Activated CD8-positive, alpha-beta T cell treated with anti-CD3 and anti-CD28 coated beads, Interleukin-2, amount 10 ng/mL, durations not matched to agents 7 days and 5 days (primary cell): ENCODE measurements around the gene DOCK1. TPM values are rescaled to one million over a fixed set of nuclear protein-coding genes. Genes with fewer than 3 reads are reported as not detected.

Source experiments
- ATAC-seq: fragments of 150-1000 bp; cut with Tn5 transposase; one replicate; pipeline ENCODE4 v1.10.0; 2021; ENCODE audit warnings: moderate library complexity
- CTCF ChIA-PET: fragments of 350-600 bp; sonication (Branson Sonifier 250); formaldehyde crosslinking; loops from one replicate; lab custom pipeline; 2021; ENCODE audit warnings: antibody characterized with exemption; lab: Charles Lee
- POLR2A ChIA-PET: fragments of 350-600 bp; sonication (Branson Sonifier 250); formaldehyde crosslinking; loops from one replicate; lab custom pipeline; 2021; ENCODE audit warnings: antibody characterized with exemption; lab: Charles Lee
- DNase-seq: peaks from one replicate; pipeline ENCODE4 v3.0.0-alpha.2; 2020
- H3K27ac Mint-ChIP-seq: one replicate; pipeline ENCODE4 v1.8.0; 2021; ENCODE audit warnings: mild to moderate bottlenecking, mixed read lengths
- H3K27me3 Mint-ChIP-seq: one replicate; pipeline ENCODE4 v1.8.0; 2021; ENCODE audit warnings: low read depth, mixed read lengths
- H3K36me3 Mint-ChIP-seq: one replicate; pipeline ENCODE4 v1.8.0; 2021; ENCODE audit warnings: low read depth, mixed read lengths
- H3K4me1 Mint-ChIP-seq: one replicate; pipeline ENCODE4 v1.8.0; 2021; ENCODE audit warnings: low read depth, mixed read lengths
- H3K4me3 Mint-ChIP-seq: one replicate; pipeline ENCODE4 v1.8.0; 2021; ENCODE audit warnings: mild to moderate bottlenecking, mixed read lengths
- H3K9me3 Mint-ChIP-seq: one replicate; pipeline ENCODE4 v1.8.0; 2022; ENCODE audit warnings: mixed read lengths; ENCODE audit not compliant: insufficient read depth
- total RNA-seq, 2 experiments: library from RNA; stranded (reverse); gene quantifications; one replicate each; pipeline ENCODE4 v1.2.3, GENCODE V29; 2021

DOCK1 gene
- total RNA-seq, 2 experiments from 2014 or later: not detected

DNA sequence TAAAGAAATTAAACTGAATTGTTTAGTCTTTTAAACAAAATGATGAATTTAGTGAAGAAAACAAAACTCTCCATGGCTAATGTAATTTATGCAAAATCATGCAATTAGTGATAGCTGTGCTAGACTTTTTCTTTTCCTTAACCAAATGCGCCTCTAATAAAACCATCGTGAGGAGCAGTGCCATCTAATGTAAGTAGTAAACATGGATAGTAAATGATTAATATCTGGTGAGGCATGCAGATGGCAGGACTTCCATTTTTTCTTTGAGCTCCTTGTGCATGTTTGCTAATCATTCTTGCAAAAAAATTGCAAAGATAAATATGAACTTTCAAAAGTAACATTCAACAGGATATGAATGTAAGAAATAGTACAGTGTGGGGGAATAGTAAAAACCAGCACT lies 288.9 kb downstream of the DOCK1 start:
- no peak overlapping the region for H3K27ac Mint-ChIP-seq
- peaks cover 34% of the 10 kb centered on the region for H3K27me3 Mint-ChIP-seq
- peaks cover 2% of the 10 kb centered on the region for H3K4me1 Mint-ChIP-seq
- no peaks in the 10 kb centered on the region for H3K36me3 Mint-ChIP-seq
- DNase-seq (no peak), ATAC-seq (no peak)
- H3K4me3 Mint-ChIP-seq: no peak overlapping the region
- POLR2A ChIA-PET: interaction anchor here (0.6 kb wide), 1 partner anchor 430 kb away, joined by 4 read pairs; no protein-coding TSS in a partner anchor
- CTCF ChIA-PET: interaction anchor here (0.6 kb wide), 1 partner anchor 39 kb away, joined by 3 read pairs; no protein-coding TSS in a partner anchor
- no peaks in the 10 kb centered on the region for H3K9me3 Mint-ChIP-seq

DNA sequence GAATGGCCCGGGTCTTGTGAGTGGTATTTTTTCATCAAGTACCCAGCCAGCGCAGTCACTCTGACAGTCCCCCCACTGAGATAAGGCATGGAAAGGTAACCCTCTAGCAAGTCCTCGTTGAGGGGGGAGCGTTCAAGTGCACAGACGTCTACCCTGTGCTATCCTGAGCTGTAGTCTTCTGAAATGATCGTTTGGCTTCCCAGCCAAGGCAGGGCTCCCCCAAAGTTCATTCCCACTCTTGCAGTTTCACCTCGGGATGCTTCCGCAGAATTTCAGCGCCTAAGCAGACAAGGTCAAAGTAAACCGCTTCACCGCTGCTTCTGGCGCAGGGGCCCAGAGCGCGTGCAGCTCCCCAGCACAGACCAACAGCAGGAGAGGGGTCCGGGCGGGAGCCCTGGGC lies 289.4 kb downstream of the DOCK1 start:
- no peak overlapping the region for H3K4me3 Mint-ChIP-seq
- H3K4me1 Mint-ChIP-seq: peaks cover 2% of the 10 kb centered on the region
- H3K36me3 Mint-ChIP-seq: no peaks in the 10 kb centered on the region
- ATAC-seq: no peak
- H3K27me3 Mint-ChIP-seq: peaks cover 34% of the 10 kb centered on the region
- POLR2A ChIA-PET: interaction anchor here (0.6 kb wide), 1 partner anchor 431 kb away, joined by 4 read pairs; no protein-coding TSS in a partner anchor
- H3K27ac Mint-ChIP-seq: no peak overlapping the region
- CTCF ChIA-PET: no interaction called here
- DNase-seq: no peak
- H3K9me3 Mint-ChIP-seq: no peaks in the 10 kb centered on the region

DNA sequence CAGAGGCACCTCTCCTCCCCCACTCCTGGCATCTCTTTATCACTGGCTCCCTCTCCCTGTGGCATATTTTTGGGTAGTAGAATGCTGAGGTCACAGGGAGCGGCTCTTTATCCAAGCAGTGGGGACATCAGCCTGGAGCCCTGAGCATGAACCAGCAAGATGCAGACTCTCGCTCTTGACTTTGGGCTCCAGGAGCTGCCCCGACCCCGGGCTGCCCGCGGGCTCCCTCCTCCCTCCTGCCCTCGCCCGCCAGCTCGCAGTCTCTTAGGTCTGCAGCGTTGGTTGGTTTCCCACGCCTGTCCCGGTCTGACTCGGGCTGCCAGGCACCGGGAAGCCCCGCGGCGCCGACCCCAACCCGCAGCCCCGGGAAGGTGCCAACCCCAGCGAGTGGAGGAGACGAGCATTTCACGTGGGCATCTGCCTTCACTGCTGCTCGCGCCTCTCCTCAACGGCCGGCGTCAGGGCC lies 289.8 kb downstream of the DOCK1 start:
- ATAC-seq (no peak), DNase-seq (no peak)
- ChIA-PET CTCF (no interaction called here), POLR2A (no interaction called here)
- H3K27me3 Mint-ChIP-seq: peaks cover 34% of the 10 kb centered on the region
- H3K27ac Mint-ChIP-seq: no peak overlapping the region
- no peaks in the 10 kb centered on the region for H3K36me3 Mint-ChIP-seq
- H3K9me3 Mint-ChIP-seq: no peaks in the 10 kb centered on the region
- H3K4me3 Mint-ChIP-seq: no peak overlapping the region
- H3K4me1 Mint-ChIP-seq: peaks cover 2% of the 10 kb centered on the region

DNA sequence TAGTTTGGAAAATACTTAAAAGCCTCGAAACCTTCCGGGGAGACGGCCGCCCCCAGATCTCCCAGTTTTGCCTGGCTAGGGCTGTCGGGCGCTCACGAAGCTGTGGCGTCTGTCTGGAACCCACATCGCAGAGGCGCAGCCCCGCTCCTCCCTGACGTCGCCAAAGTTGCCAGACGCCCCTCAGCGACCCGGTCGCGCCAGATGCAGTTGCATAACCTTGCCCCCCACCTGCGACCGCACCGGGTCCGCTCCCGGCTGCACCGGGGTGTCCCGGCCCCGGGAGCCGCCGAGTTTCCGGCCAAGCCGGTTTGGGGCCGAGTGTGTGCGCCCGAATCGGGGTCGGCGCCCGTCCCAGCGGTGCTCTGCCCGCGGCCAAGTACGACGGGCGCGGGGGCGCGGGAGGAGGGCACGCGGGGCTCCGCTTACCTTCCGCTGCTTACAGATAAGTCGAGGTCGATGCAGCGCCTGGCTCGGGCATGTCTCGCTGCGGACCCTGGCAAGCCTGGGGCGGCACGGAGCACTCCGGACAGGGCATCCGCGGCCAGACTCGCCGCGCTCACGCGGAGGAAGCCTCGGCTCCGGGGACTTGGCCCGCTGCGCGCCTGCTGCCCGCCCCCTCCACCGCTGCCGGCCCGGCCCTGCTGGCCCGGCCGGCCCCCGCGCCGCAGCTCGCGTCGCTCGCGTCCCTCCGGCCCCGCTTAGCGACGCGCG lies 290.5 kb downstream of the DOCK1 start:
- Mint-ChIP-seq H3K4me3 (no peak overlapping the region), H3K27me3 (peaks cover 33% of the 10 kb centered on the region), H3K4me1 (peaks cover 2% of the 10 kb centered on the region), H3K9me3 (no peaks in the 10 kb centered on the region), H3K36me3 (no peaks in the 10 kb centered on the region), H3K27ac (no peak overlapping the region)
- POLR2A ChIA-PET: no interaction called here
- no peak for ATAC-seq
- CTCF ChIA-PET: no interaction called here
- no peak for DNase-seq

DNA sequence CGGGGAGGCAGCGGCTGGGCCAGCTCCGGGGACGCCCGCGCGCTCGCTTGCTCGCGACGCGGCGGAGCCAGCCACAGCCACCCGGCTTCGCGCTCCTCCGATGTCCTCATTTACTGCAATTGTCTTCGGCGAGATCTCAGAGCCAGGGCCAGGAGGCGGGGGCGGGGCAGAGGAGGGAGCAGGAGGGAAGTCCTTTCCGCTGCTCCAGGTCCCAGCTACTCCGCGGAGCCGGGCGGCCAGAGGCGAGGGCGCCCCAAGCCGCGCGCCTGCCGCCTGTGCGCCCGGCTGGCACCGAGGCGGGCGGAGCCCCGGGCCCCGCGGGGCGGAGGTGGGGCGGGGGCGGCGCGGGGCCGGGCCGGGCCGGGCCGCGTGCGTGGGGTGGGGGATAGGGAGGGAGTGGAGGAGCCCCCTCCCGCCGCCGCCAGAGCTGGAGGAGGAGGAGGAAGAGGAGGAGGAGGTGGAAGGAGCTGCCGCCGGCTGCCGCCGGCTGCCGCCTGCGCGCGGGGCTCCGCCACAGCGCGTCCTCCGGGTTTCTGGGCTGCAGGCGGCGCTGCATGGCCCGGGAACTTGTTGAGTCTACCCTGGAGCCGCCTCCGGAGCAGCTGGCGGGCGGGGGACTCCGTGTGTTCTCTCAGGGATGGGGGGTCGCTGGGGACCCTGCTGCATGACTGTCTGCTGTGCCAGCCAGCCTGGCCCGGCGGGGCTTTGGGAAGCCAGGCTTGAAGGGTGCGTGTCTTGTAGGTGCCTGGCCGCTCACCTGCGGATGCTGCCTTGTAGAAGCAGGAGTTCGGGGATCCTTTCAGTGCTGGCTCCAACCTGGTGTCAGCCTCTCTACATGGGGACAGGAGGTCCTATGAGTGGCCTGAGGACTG lies 291.3 kb downstream of the DOCK1 start, which contains the start of gene INSYN2A:
Gene INSYN2A (minus strand): TSS at position 310 of the 872 bp plus-strand sequence. CDS start 20,196 bp downstream, outside the sequence.
- CTCF ChIA-PET: no interaction called here
- no peak for DNase-seq

DNA sequence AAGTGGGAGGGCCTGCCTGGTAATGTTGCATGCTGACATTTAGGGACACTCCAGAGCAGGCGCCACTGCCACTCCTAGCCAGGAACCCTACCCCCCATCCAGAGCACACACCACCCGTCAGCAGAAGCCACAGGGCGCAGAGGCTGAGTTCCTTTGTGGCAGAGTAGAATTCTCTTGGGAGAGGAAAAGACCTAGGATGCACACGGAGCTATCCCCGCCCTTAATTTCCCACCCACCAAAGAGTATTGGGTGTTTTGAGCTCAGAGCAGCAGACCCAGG lies 291.9 kb downstream of the DOCK1 start:
- Mint-ChIP-seq H3K27ac (no peak overlapping the region), H3K4me3 (no peak overlapping the region), H3K9me3 (no peaks in the 10 kb centered on the region), H3K4me1 (peaks cover 2% of the 10 kb centered on the region), H3K27me3 (peaks cover 31% of the 10 kb centered on the region), H3K36me3 (no peaks in the 10 kb centered on the region)
- ChIA-PET POLR2A (no interaction called here), CTCF (no interaction called here)
- ATAC-seq (no peak), DNase-seq (no peak)

More for the DNA sequence above, 291.3 kb downstream of the DOCK1 start, which contains the start of gene INSYN2A:
- Mint-ChIP-seq H3K9me3 (no peaks in the 10 kb centered on the region), H3K36me3 (no peaks in the 10 kb centered on the region), H3K27ac (no peak within 1 kb of the TSS), H3K4me1 (peaks cover 2% of the 10 kb centered on the region), H3K4me3 (no peak within 1 kb of the TSS), H3K27me3 (peaks cover 31% of the 10 kb centered on the region)
- no peak for ATAC-seq
- POLR2A ChIA-PET: no interaction called here

DNA sequence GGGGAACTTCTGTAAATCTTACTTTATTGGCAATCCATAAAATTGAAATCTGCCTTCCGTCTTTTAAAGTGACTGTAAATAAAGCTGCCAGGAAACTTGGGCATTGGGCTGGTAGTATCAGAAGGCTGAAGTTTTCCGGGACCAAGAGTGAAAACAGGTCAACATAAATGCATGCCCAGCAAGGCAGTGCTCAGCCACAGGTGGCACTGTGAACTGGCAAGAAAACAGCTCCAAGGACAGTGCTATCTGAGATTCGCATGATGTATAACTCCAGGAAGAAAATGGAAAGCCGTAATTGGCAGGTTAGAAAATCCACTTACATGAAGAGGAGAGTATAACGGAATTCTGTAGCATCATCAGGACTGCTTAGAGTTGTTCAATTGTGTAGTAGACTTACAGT lies 293.1 kb downstream of the DOCK1 start:
- CTCF ChIA-PET: no interaction called here
- DNase-seq: no peak
- no peak for ATAC-seq
- H3K36me3 Mint-ChIP-seq: no peaks in the 10 kb centered on the region
- H3K4me1 Mint-ChIP-seq: peaks cover 2% of the 10 kb centered on the region
- no peak overlapping the region for H3K4me3 Mint-ChIP-seq
- peaks cover 27% of the 10 kb centered on the region for H3K27me3 Mint-ChIP-seq
- H3K9me3 Mint-ChIP-seq: no peaks in the 10 kb centered on the region
- POLR2A ChIA-PET: no interaction called here
- no peak overlapping the region for H3K27ac Mint-ChIP-seq

DNA sequence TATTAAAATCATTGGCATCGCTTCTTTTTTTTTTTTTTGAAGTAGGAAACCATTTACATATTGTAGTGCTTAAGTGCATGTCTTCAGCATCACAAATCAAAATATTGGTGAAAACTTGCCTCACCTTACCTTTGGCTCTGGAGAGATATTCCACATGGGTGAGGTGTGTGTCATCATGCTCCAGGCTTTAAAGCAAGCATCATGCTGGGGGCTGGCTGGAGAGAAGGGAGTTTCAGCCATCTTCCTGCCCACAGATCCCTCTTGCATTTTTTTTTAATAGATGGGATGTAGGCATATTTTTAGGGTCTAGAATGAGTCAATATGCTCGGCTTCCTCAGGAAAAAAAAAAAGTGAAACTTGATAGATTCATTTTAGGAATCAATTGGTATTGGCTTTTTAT lies 293.5 kb downstream of the DOCK1 start:
- ChIA-PET CTCF (no interaction called here), POLR2A (interaction anchor here (0.7 kb wide), 1 partner anchor 317 kb away, joined by 7 read pairs; no protein-coding TSS in a partner anchor)
- ATAC-seq (no peak), DNase-seq (no peak)
- Mint-ChIP-seq H3K4me3 (no peak overlapping the region), H3K9me3 (no peaks in the 10 kb centered on the region), H3K4me1 (peaks cover 2% of the 10 kb centered on the region), H3K27ac (no peak overlapping the region), H3K36me3 (no peaks in the 10 kb centered on the region), H3K27me3 (peaks cover 24% of the 10 kb centered on the region)

DNA sequence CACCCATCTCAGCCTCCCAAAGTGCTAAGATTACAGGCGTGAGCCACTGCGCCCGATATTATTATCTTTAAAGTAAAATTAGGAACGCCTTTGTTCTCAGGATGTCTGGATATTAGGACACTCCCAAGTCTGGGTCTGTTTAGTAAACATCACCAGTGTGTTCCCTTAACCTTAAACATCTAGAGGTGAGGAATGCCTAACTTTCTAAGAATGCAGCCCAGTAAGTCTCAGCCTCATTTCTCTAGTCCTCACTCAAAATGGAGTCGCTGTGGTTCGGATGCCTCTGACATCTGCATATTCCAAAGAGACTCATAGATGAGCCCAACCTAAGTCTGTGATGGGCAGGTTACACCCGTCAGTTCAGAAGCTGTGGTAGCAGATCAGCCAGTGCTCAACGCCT lies 295.4 kb downstream of the DOCK1 start:
- H3K27ac Mint-ChIP-seq: no peak overlapping the region
- H3K9me3 Mint-ChIP-seq: no peaks in the 10 kb centered on the region
- no peak for ATAC-seq
- no peak for DNase-seq
- peaks cover 15% of the 10 kb centered on the region for H3K27me3 Mint-ChIP-seq
- no peak overlapping the region for H3K4me3 Mint-ChIP-seq
- H3K4me1 Mint-ChIP-seq: peaks cover 2% of the 10 kb centered on the region
- no peaks in the 10 kb centered on the region for H3K36me3 Mint-ChIP-seq
- ChIA-PET CTCF (no interaction called here), POLR2A (no interaction called here)

DNA sequence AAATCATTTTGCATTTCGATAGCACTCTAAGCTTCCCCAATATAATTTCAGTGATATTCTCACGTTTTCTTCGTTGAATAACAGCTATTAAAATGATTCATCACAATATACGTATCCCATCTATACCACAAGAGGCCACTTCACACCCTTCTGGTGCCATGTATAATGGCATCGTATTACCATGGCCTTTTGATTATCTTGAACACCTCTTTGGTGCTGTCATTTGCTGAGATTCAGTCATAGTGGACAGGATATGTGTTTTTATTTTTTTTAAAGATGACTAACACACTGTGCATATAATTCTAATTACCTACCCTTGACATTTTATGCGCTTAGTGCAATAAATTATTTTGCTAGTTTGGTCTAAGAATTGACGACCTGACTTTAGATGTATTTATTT lies 297.8 kb downstream of the DOCK1 start:
- Mint-ChIP-seq H3K36me3 (no peaks in the 10 kb centered on the region), H3K27me3 (peaks cover 3% of the 10 kb centered on the region), H3K9me3 (no peaks in the 10 kb centered on the region), H3K4me3 (no peak overlapping the region), H3K27ac (no peak overlapping the region), H3K4me1 (no peaks in the 10 kb centered on the region)
- ChIA-PET CTCF (no interaction called here), POLR2A (no interaction called here)
- no peak for ATAC-seq
- no peak for DNase-seq

DNA sequence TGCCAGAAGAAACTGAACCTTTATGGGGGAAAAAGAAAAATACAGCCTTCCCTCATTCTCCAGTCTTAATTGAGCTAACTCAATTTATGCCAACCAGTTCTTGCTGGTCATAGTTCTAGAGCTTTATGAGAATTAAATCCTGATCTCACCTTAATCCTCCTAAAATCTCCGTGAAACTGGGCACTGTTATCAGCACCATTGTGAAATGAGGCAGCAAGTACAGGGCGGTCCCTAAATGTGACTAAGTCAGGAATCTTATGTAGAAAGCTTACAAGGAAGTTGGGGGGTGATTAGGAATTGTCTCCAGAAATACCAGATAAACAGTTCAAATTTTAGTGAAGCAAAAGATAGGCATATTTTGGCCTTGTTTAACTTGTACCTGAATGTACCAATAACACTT lies 301.9 kb downstream of the DOCK1 start:
- ChIA-PET POLR2A (no interaction called here), CTCF (no interaction called here)
- H3K4me1 Mint-ChIP-seq: no peaks in the 10 kb centered on the region

DNA sequence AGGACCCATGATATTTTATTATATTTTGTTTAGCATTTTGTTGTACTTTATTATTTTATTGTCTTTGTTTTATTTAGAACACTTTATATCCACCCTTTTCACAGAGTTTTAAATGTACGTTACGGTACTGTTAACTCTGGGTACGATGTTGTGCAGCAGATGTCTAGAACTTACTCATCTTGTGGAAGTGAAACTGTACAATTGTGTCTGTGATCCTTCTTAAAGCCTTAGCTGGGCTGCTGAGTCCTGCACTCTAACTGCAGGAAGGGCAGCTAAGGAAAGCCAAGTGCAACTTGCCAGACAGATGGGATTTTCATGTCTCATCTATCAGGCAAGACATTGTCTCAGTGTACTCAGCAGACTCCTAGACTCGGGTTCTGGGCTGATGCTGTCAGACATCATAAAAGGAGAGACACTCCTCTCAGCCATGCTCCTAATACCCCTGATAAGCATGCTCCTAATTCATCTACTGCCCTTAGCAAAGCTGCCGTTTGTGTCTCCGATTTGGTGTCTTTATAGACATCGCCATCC lies 305.8 kb downstream of the DOCK1 start:
- Mint-ChIP-seq H3K4me1 (no peaks in the 10 kb centered on the region), H3K27ac (no peak overlapping the region), H3K36me3 (no peaks in the 10 kb centered on the region), H3K4me3 (no peak overlapping the region), H3K27me3 (no peaks in the 10 kb centered on the region), H3K9me3 (no peaks in the 10 kb centered on the region)
- DNase-seq: no peak
- POLR2A ChIA-PET: no interaction called here
- ATAC-seq: no peak
- CTCF ChIA-PET: no interaction called here

More for the DNA sequence above, 301.9 kb downstream of the DOCK1 start:
- Mint-ChIP-seq H3K36me3 (no peaks in the 10 kb centered on the region), H3K4me3 (no peak overlapping the region), H3K27me3 (no peaks in the 10 kb centered on the region), H3K9me3 (no peaks in the 10 kb centered on the region), H3K27ac (no peak overlapping the region)
- ATAC-seq: no peak
- no peak for DNase-seq
